Tibial nerve (tissue), 4 donors: ENCODE data around the gene CD151. TPM values are rescaled to one million over a fixed set of nuclear protein-coding genes. Genes with fewer than 3 reads are reported as not detected.

Source experiments
- DNase-seq, 2 donors: peaks; one replicate each; pipeline ENCODE4 v3.0.0-alpha.2; 2019; ENCODE audit warnings: low spot score in 2 of 2
- H3K27ac ChIP-seq, 4 donors: fragments of 200-600 bp; sonication (generic) in 3 of 4; one replicate each; pipeline ENCODE4 v1.5.1; 2017 to 2019; ENCODE audit warnings: mild to moderate bottlenecking in 1 of 4
- H3K27me3 ChIP-seq, 2 donors: fragments of 200-600 bp; sonication (generic) in 1 of 2; one replicate each; pipeline versions ENCODE4 v1.5.1 to v1.6.0; 2017 to 2019
- H3K36me3 ChIP-seq, 3 donors: fragments of 200-600 bp; sonication (generic); one replicate each; pipeline ENCODE4 v1.5.1; 2018 to 2019
- H3K4me1 ChIP-seq, 4 donors: fragments of 200-600 bp; sonication (generic) in 3 of 4; one replicate each; pipeline ENCODE4 v1.5.1; 2017 to 2019
- H3K4me3 ChIP-seq, 4 donors: fragments of 200-600 bp; sonication (generic) in 3 of 4; one replicate each; pipeline ENCODE4 v1.5.1; 2017 to 2019; ENCODE audit warnings: mild to moderate bottlenecking in 1 of 4, moderate library complexity in 1 of 4
- H3K9me3 ChIP-seq, 4 donors: fragments of 200-600 bp; sonication (generic) in 3 of 4; one replicate each; pipeline ENCODE4 v1.5.1; 2017 to 2019
- CTCF ChIP-seq, 5 experiments: fragments of 200-600 bp in 3 of 5; fragments of 450-650 bp in 2 of 5; sonication (generic) in 3 of 5; IDR thresholded peaks; one replicate each; pipeline ENCODE4 v1.5.1; 2016 to 2019; ENCODE audit warnings: antibody characterized with exemption in 5 of 5, mild to moderate bottlenecking in 3 of 5, moderate library complexity in 2 of 5
- EP300 ChIP-seq, 2 donors: sonication (generic); formaldehyde crosslinking; IDR thresholded peaks; one replicate each; pipeline ENCODE4 v1.6.1; 2017; ENCODE audit warnings: antibody characterized with exemption in 2 of 2, mild to moderate bottlenecking in 1 of 2
- POLR2A ChIP-seq, 2 donors: fragments of 450-650 bp; IDR thresholded peaks; one replicate each; pipeline ENCODE4 v1.6.1; 2017; ENCODE audit warnings: antibody characterized with exemption in 2 of 2, mild to moderate bottlenecking in 2 of 2, moderate library complexity in 2 of 2
- WGBS, 2 donors: methylation state at CpG; one replicate each; pipeline ENCODE4 v1.1.5; 2018; 5-methylcytosine and 5-hydroxymethylcytosine counted together
- total RNA-seq, 4 donors: library from RNA; depleted of rRNA; stranded (reverse); fragments of >200 nt; gene quantifications; one replicate each; pipeline ENCODE4 v1.1.0, GENCODE V29; 2016

Gene CD151
- total RNA-seq, 4 donors from 2014 or later = 264 to 309 (median 281) TPM

GRCh38 chr11:791658-792534, 40.9 kb upstream of the CD151 start:
- Histone ChIP-seq H3K27me3 (peaks cover 0 to 33% of the 10 kb centered on the region in 2 donors), H3K4me3 (no peak overlapping the region), H3K27ac (no peak overlapping the region), H3K9me3 (no peaks in the 10 kb centered on the region), H3K36me3 (peaks cover 0 to 46% (median 0%) of the 10 kb centered on the region in 3 donors), H3K4me1 (peaks cover 0 to 35% (median 17%) of the 10 kb centered on the region in 4 donors)
- no peak for DNase-seq
- TF ChIP-seq CTCF (IDR thresholded peaks at IDR 0.05) (no peak), EP300 (IDR thresholded peaks at IDR 0.05) (no peak), POLR2A (IDR thresholded peaks at IDR 0.05) (no peak)
- WGBS, 2 donors = 90 to 94% methylated on average over 40 to 47 of the region's 49 CpGs

GRCh38 chr11:792535-792821, 40.3 kb upstream of the CD151 start:
- WGBS, 2 donors = 64 to 66% methylated on average over 8 to 9 of the region's 15 CpGs
- TF ChIP-seq POLR2A (IDR thresholded peaks at IDR 0.05) = no peak
- TF ChIP-seq CTCF (IDR thresholded peaks at IDR 0.05) = no peak
- no peak for TF ChIP-seq EP300 (IDR thresholded peaks at IDR 0.05)
- H3K36me3 ChIP-seq = peaks cover 0 to 41% (median 0%) of the 10 kb centered on the region in 3 donors
- peaks cover 0 to 33% of the 10 kb centered on the region in 2 donors for H3K27me3 ChIP-seq
- H3K4me1 ChIP-seq = peaks cover 0 to 39% (median 18%) of the 10 kb centered on the region in 4 donors
- DNase-seq = no peak
- H3K9me3 ChIP-seq = no peaks in the 10 kb centered on the region
- H3K4me3 ChIP-seq = no peak overlapping the region
- H3K27ac ChIP-seq = no peak overlapping the region

- H3K4me3 ChIP-seq = no peak overlapping the region
- H3K4me1 ChIP-seq = peaks cover 0 to 39% (median 18%) of the 10 kb centered on the region in 4 donors
- peaks cover 0 to 39% (median 0%) of the 10 kb centered on the region in 3 donors for H3K36me3 ChIP-seq
- peaks cover 0 to 29% of the 10 kb centered on the region in 2 donors for H3K27me3 ChIP-seq
- no peak for TF ChIP-seq POLR2A (IDR thresholded peaks at IDR 0.05)
- no peak for TF ChIP-seq CTCF (IDR thresholded peaks at IDR 0.05)
- no peak for TF ChIP-seq EP300 (IDR thresholded peaks at IDR 0.05)
- DNase-seq = no peak
- H3K9me3 ChIP-seq = no peaks in the 10 kb centered on the region
- 81 to 85% methylated on average over 6 to 11 of the region's 13 CpGs for WGBS, 2 donors
- H3K27ac ChIP-seq = no peak overlapping the region
These were observed 39.9 kb upstream of the CD151 start for GRCh38 chr11:792873-793272.

- Histone ChIP-seq H3K27me3 (peaks cover 0 to 24% of the 10 kb centered on the region in 2 donors), H3K27ac (no peak overlapping the region), H3K36me3 (peaks cover 0 to 39% (median 0%) of the 10 kb centered on the region in 3 donors), H3K9me3 (no peaks in the 10 kb centered on the region), H3K4me1 (peaks cover 0 to 43% (median 22%) of the 10 kb centered on the region in 4 donors), H3K4me3 (no peak overlapping the region)
- no peak for DNase-seq
- WGBS, 2 donors = 89 to 91% methylated on average over 5 to 7 of the region's 7 CpGs
- TF ChIP-seq EP300 (IDR thresholded peaks at IDR 0.05) = no peak
- no peak for TF ChIP-seq POLR2A (IDR thresholded peaks at IDR 0.05)
- no peak for TF ChIP-seq CTCF (IDR thresholded peaks at IDR 0.05)
These were observed 39.2 kb upstream of the CD151 start for GRCh38 chr11:793556-793955.
